Choroid plexus epithelial cell (primary cell): ENCODE data around the gene C19orf47.
"Not testable (repeated sequence)": the region's sequence is repeated elsewhere in the genome, so short reads cannot be mapped to it uniquely, and the experiment has no call there.

Experiments
- DNase-seq: peaks from one replicate; pipeline ENCODE4 v3.0.0-alpha.2; 2010; ENCODE audit warnings: low read depth
- H3K4me3 ChIP-seq: 2 replicates; pipeline ENCODE4 v1.5.1; 2011; ENCODE audit warnings: low read depth, mild to moderate bottlenecking, control low read depth, low read length, moderate library complexity
- CTCF ChIP-seq: conservative IDR thresholded peaks from 2 replicates; pipeline ENCODE4 v1.5.1; 2011; ENCODE audit warnings: low read depth, mild to moderate bottlenecking, control low read depth, inconsistent platforms, low read length, moderate library complexity

C19orf47 gene

GRCh38 chr19:40336601-40336900 lies 11.6 kb downstream of the C19orf47 start:
- TF ChIP-seq CTCF, result no peak
- no peak for DNase-seq
- no peak overlapping the region for H3K4me3 ChIP-seq

GRCh38 chr19:40335855-40336600 lies 12.2 kb downstream of the C19orf47 start:
- no peak for DNase-seq
- no peak overlapping the region for H3K4me3 ChIP-seq
- no peak for TF ChIP-seq CTCF

- TF ChIP-seq CTCF, result no peak
- no peak for DNase-seq
- no peak overlapping the region for H3K4me3 ChIP-seq
Observed at GRCh38 chr19:40335101-40335500, 13.1 kb downstream of the C19orf47 start.

GRCh38 chr19:40333083-40333482 lies 15.1 kb downstream of the C19orf47 start:
- not testable (repeated sequence) for DNase-seq, H3K4me3 ChIP-seq

GRCh38 chr19:40332669-40333068 lies 15.5 kb downstream of the C19orf47 start:
- no peak overlapping the region for H3K4me3 ChIP-seq
- no peak for DNase-seq
- TF ChIP-seq CTCF, result no peak

- DNase-seq, result no peak
- H3K4me3 ChIP-seq, result no peak overlapping the region
- no peak for TF ChIP-seq CTCF
Observed at GRCh38 chr19:40331052-40331451, 17.1 kb downstream of the C19orf47 start.

GRCh38 chr19:40326201-40326600 lies 22.0 kb downstream of the C19orf47 start:
- no peak for TF ChIP-seq CTCF
- DNase-seq, result no peak
- H3K4me3 ChIP-seq, result no peak overlapping the region
